ENCODE measurements around the gene SMIM44.

DNA sequence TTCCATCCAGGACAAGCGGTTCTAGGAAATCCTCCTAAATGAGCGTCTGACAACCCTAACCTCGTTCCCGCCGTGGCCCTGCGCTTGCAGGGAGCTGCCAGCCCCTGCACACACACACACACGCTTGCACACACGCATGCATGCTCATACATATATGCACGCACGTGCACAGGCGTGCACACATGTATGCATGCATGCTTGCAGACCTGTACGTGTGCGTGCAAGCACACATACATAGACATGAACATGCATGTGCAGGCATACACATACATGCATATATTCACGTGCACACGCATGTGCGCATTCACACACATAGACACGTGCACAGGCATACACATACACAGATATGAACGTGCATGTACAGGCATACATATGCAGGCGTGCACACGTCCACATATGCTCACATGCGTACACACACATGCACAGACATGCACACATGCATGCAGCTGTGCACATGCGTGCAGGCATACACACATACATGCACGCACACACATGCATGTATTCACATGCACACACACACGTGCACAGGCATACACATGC lies 38.5 kb downstream of the SMIM44 start:
- no peak for TF ChIP-seq ARNTL (CRISPR knock-in tag; IDR thresholded peaks at IDR 0.05; ENCODE audit: borderline replicate concordance, low read depth)
- no peak for TF ChIP-seq CSDC2 (CRISPR knock-in tag; IDR thresholded peaks at IDR 0.05)
- TF ChIP-seq ZFP3 (CRISPR knock-in tag; IDR thresholded peaks at IDR 0.05): no peak

Measured in SK-N-SH treated with all-trans-retinoic acid at 6 μM for 48 hours (cell line).